H9 (cell line): ENCODE results near the gene CHRNA4. TPM values are rescaled to one million over a fixed set of nuclear protein-coding genes. Genes with fewer than 3 reads are reported as not detected.

ENCODE experiments used
- DNase-seq: peaks from one replicate; pipeline ENCODE4 v3.0.0-alpha.2; 2017
- H2AFZ ChIP-seq: one replicate; pipeline ENCODE4 v1.6.1; 2013; ENCODE audit warnings: mild to moderate bottlenecking, low read length, control low read depth, moderate library complexity
- H2AK5ac ChIP-seq: 2 replicates; pipeline ENCODE4 v1.6.1; 2013; ENCODE audit warnings: low read length, control low read depth, mixed read lengths; ENCODE audit not compliant: insufficient read length
- H2BK120ac ChIP-seq: one replicate; pipeline ENCODE4 v1.6.1; 2013; ENCODE audit warnings: low read depth, mild to moderate bottlenecking, low read length, control low read depth, inconsistent platforms; ENCODE audit not compliant: poor library complexity, severe bottlenecking
- H2BK12ac ChIP-seq: 2 replicates; pipeline ENCODE4 v1.6.1; 2013; ENCODE audit warnings: low read length, control low read depth, mixed read lengths, low read depth; ENCODE audit not compliant: insufficient read length
- H2BK15ac ChIP-seq: 2 replicates; pipeline ENCODE4 v1.6.1; 2013; ENCODE audit warnings: low read depth, low read length, control low read depth
- H2BK20ac ChIP-seq: one replicate; pipeline ENCODE4 v1.6.1; 2013; ENCODE audit warnings: low read depth, mild to moderate bottlenecking, low read length, control low read depth, inconsistent platforms; ENCODE audit not compliant: poor library complexity, severe bottlenecking
- H2BK5ac ChIP-seq: 2 replicates; pipeline ENCODE4 v1.6.1; 2013; ENCODE audit warnings: low read length, control low read depth, mixed read lengths; ENCODE audit not compliant: insufficient read length
- H3K14ac ChIP-seq: 2 replicates; pipeline ENCODE4 v1.6.1; 2013; ENCODE audit warnings: low read length, control low read depth; ENCODE audit not compliant: insufficient read depth
- H3K18ac ChIP-seq: 2 replicates; pipeline ENCODE4 v1.6.1; 2013; ENCODE audit warnings: low read depth, mild to moderate bottlenecking, mixed read lengths, low read length, control low read depth; ENCODE audit not compliant: insufficient read length
- H3K23ac ChIP-seq: 2 replicates; pipeline ENCODE4 v1.6.1; 2013; ENCODE audit warnings: low read length, control low read depth, mixed read lengths, low read depth; ENCODE audit not compliant: insufficient read length
- H3K23me2 ChIP-seq: 2 replicates; pipeline ENCODE4 v1.6.1; 2013; ENCODE audit warnings: low read depth, mild to moderate bottlenecking, mixed read lengths, low read length, control low read depth; ENCODE audit not compliant: insufficient read length, poor library complexity, severe bottlenecking
- H3K27ac ChIP-seq: 2 replicates; pipeline ENCODE4 v1.5.1; 2013; ENCODE audit warnings: low read length, control low read depth, mixed read lengths, low read depth; ENCODE audit not compliant: insufficient read length
- H3K27me3 ChIP-seq: 2 replicates; pipeline ENCODE4 v1.6.1; 2013; ENCODE audit warnings: low read length, control low read depth, inconsistent platforms; ENCODE audit not compliant: insufficient read depth
- H3K4ac ChIP-seq: 2 replicates; pipeline ENCODE4 v1.6.1; 2013; ENCODE audit warnings: low read depth, mild to moderate bottlenecking, control low read depth, inconsistent platforms, low read length, moderate library complexity
- H3K4me1 ChIP-seq: 2 replicates; pipeline ENCODE4 v1.6.1; 2013; ENCODE audit warnings: low read length, control low read depth, inconsistent platforms; ENCODE audit not compliant: insufficient read depth
- H3K4me2 ChIP-seq: 2 replicates; pipeline ENCODE4 v1.6.1; 2013; ENCODE audit warnings: low read length, control low read depth, mixed read lengths; ENCODE audit not compliant: insufficient read length, insufficient read depth
- H3K56ac ChIP-seq: 2 replicates; pipeline ENCODE4 v1.6.1; 2013; ENCODE audit warnings: low read depth, mild to moderate bottlenecking, mixed read lengths, low read length, control low read depth; ENCODE audit not compliant: insufficient read length
- H3K79me1 ChIP-seq: 2 replicates; pipeline ENCODE4 v1.6.1; 2013; ENCODE audit warnings: low read depth, mild to moderate bottlenecking, moderate library complexity, low read length, control low read depth, inconsistent platforms; ENCODE audit not compliant: insufficient read depth, poor library complexity, severe bottlenecking
- H3K79me2 ChIP-seq: 2 replicates; pipeline ENCODE4 v1.6.1; 2013; ENCODE audit warnings: low read length, control low read depth, inconsistent platforms; ENCODE audit not compliant: insufficient read depth
- H3K9ac ChIP-seq: 2 replicates; pipeline ENCODE4 v1.6.1; 2013; ENCODE audit warnings: low read length, control low read depth, mixed read lengths; ENCODE audit not compliant: insufficient read length; ENCODE audit errors: extremely low read depth
- H3K9me3 ChIP-seq: one replicate; pipeline ENCODE4 v1.6.1; 2013; ENCODE audit warnings: low read depth, low read length, inconsistent platforms; ENCODE audit not compliant: control insufficient read depth
- H3T11ph ChIP-seq: one replicate; pipeline ENCODE4 v1.6.1; 2013; ENCODE audit warnings: mild to moderate bottlenecking, low read length, control low read depth, inconsistent platforms
- H4K20me1 ChIP-seq: one replicate; pipeline ENCODE4 v1.6.1; 2013; ENCODE audit not compliant: control insufficient read depth, insufficient read length, insufficient read depth
- H4K5ac ChIP-seq: 2 replicates; pipeline ENCODE4 v1.6.1; 2013; ENCODE audit warnings: low read depth, mild to moderate bottlenecking, mixed read lengths, low read length, control low read depth; ENCODE audit not compliant: insufficient read length
- H4K8ac ChIP-seq: replicated peaks from 2 replicates; pipeline ENCODE4 v1.6.1; 2013; ENCODE audit warnings: low read length, control low read depth, mixed read lengths, low read depth; ENCODE audit not compliant: insufficient read length
- H4K91ac ChIP-seq: 2 replicates; pipeline ENCODE4 v1.6.1; 2013; ENCODE audit warnings: low read depth, mild to moderate bottlenecking, moderate library complexity, mixed read lengths, low read length, control low read depth; ENCODE audit not compliant: insufficient read length
- H3K27ac Mint-ChIP-seq, 3 experiments: 2 replicates in 2 of 3; 3 replicates in 1 of 3; pipeline ENCODE4 v1.8.0; 2020 to 2021; ENCODE audit warnings: mixed read lengths in 3 of 3, mild to moderate bottlenecking in 1 of 3, moderate library complexity in 1 of 3
- H3K27me3 Mint-ChIP-seq: 2 replicates; pipeline ENCODE4 v1.8.0; 2021; ENCODE audit warnings: low read depth, mild to moderate bottlenecking, moderate library complexity, mixed read lengths
- H3K36me3 Mint-ChIP-seq, 3 experiments: 2 replicates in 2 of 3; 3 replicates in 1 of 3; pipeline ENCODE4 v1.8.0; 2020 to 2021; ENCODE audit warnings: low read depth in 3 of 3, mixed read lengths in 3 of 3; ENCODE audit not compliant: insufficient read depth in 1 of 3
- H3K4me1 Mint-ChIP-seq, 2 experiments: 2 replicates each; pipeline ENCODE4 v1.8.0; 2020; ENCODE audit warnings: mixed read lengths in 2 of 2
- H3K4me3 Mint-ChIP-seq, 2 experiments: 2 replicates in 1 of 2; 3 replicates in 1 of 2; pipeline ENCODE4 v1.8.0; 2020 to 2021; ENCODE audit warnings: mild to moderate bottlenecking in 2 of 2, mixed read lengths in 2 of 2, moderate library complexity in 1 of 2
- H3K9me3 Mint-ChIP-seq, 2 experiments: 2 replicates in 1 of 2; 3 replicates in 1 of 2; pipeline ENCODE4 v1.8.0; 2020; ENCODE audit warnings: mild to moderate bottlenecking in 2 of 2, mixed read lengths in 2 of 2, moderate library complexity in 1 of 2
- WGBS: extraction: QIAGEN DNeasy Blood & Tissue Kit; methylation state at CpG from one replicate; pipeline ENCODE4 v1.1.7; 2013; ENCODE audit warnings: missing lambda C conversion rate, low lambda C conversion rate, mixed read lengths; ENCODE audit not compliant: insufficient read length; ENCODE audit errors: extremely low coverage; 5-methylcytosine and 5-hydroxymethylcytosine counted together
- total RNA-seq: library from RNA; stranded (reverse); gene quantifications from 2 replicates; pipeline ENCODE4 v1.2.1, GENCODE V29; 2021
- TF ChIP-seq, protein P1 (sequence below): fragments of 200-600 bp; sonication (generic); conservative IDR thresholded peaks from 3 replicates; pipeline ENCODE4 v1.8.0; 2021; ENCODE audit warnings: antibody characterized with exemption, mild to moderate bottlenecking

Gene CHRNA4
- total RNA-seq, 1 experiment from 2014 or later: 2.5 TPM

DNA sequence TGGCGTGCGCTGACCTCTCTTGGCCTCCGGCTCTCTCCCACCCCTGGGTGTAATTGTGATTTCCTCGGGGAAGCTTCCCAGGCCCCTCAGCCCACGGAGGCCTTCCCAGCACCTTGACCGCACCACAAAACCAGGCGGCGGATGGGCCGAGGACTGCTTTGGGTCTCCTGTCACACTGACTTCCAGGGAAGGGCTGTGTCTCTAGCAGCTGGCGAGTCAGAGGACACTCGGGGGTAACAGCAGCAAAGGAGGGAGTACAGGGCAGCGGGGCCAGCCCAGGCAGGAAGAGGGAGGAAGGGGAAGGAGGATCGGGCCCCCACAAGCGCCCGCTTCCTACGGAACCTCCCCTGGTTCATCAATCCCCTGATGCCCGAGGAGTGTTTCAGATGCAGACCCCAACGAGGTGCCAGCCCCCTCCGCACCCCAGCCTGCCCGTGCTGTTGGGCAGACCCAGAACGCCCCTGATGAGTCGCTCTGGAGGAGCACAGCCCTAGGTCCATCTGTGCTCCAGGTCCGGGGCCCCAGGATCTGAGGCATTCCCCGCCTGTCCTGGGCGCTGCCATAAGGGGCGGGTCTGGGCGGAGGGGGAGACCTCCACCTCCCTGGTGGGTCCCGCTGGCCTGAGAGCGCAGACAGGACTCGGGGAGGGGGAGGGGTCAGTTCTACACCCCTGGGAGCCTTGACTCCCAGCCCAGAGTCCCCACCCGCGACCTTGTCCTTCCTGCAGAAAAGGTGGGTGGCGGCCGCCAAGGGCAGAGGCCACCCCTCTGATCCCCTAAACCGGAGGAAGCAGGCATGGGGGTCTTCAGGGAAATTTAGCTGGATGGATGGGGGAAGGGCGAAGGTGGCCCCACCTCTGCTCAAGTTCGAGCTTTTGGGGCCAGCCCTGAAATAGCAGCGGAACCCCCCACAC, 956 bp downstream of the CHRNA4 start:
- Histone ChIP-seq H2BK5ac (no peak overlapping the region), H4K5ac (no peak overlapping the region), H3K9ac (no peak overlapping the region), H4K91ac (no peak overlapping the region), H2AFZ (no peak overlapping the region), H2BK120ac (no peak overlapping the region), H3K14ac (no peak overlapping the region), H3K23ac (no peak overlapping the region), H3K79me1 (no peaks in the 10 kb centered on the region), H4K8ac (no peak overlapping the region), H3K79me2 (no peaks in the 10 kb centered on the region), H2AK5ac (no peak overlapping the region), H2BK15ac (no peak overlapping the region), H2BK20ac (no peak overlapping the region), H3K27ac (no peak overlapping the region), H3K9me3 (no peaks in the 10 kb centered on the region), H3K23me2 (peaks cover 6% of the 10 kb centered on the region), H4K20me1 (no peaks in the 10 kb centered on the region), H3K56ac (no peak overlapping the region), H3K4ac (no peak overlapping the region), H3K4me1 (no peaks in the 10 kb centered on the region; the same call in 1 of the 2 replicates), H3K4me2 (peak overlapping the region; percentile 20), H3T11ph (no peak overlapping the region), H3K27me3 (no peaks in the 10 kb centered on the region; the same call in 1 of the 2 replicates), H2BK12ac (no peak overlapping the region), H3K18ac (no peak overlapping the region)
- Mint-ChIP-seq H3K27ac (peak overlapping the region in 1 of 3 experiments; percentile 54; a peak in 1 of 7 replicates), H3K4me1 (peaks cover 10 to 25% of the 10 kb centered on the region in 2 experiments), H3K27me3 (peaks cover 39% of the 10 kb centered on the region), H3K4me3 (peak overlapping the region; percentile 12 to 71; a peak in 4 of 5 replicates), H3K36me3 (no peaks in the 10 kb centered on the region), H3K9me3 (no peaks in the 10 kb centered on the region; a peak in 1 of 5 replicates)
- WGBS: no CpG with 5 or more reads among the region's 38 CpGs
- TF ChIP-seq, protein P1, sequence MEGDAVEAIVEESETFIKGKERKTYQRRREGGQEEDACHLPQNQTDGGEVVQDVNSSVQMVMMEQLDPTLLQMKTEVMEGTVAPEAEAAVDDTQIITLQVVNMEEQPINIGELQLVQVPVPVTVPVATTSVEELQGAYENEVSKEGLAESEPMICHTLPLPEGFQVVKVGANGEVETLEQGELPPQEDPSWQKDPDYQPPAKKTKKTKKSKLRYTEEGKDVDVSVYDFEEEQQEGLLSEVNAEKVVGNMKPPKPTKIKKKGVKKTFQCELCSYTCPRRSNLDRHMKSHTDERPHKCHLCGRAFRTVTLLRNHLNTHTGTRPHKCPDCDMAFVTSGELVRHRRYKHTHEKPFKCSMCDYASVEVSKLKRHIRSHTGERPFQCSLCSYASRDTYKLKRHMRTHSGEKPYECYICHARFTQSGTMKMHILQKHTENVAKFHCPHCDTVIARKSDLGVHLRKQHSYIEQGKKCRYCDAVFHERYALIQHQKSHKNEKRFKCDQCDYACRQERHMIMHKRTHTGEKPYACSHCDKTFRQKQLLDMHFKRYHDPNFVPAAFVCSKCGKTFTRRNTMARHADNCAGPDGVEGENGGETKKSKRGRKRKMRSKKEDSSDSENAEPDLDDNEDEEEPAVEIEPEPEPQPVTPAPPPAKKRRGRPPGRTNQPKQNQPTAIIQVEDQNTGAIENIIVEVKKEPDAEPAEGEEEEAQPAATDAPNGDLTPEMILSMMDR: no peak
- DNase-seq: no peak
